ENCODE data around the gene TENT5C. TPM values are rescaled to one million over a fixed set of nuclear protein-coding genes. Genes with fewer than 3 reads are reported as not detected.
A peak's percentile ranks its signal among the peaks of the same experiment; 100 is the strongest.

Gene TENT5C
- total and polyA plus RNA-seq, 9 of the 15 experiments (the other 6 are each of a cell fraction or from before 2014, with no cell fraction given) = 1.8 to 7.7 (median 4.0) TPM

GRCh38 chr1:117564227-117565075 is 41.4 kb upstream of the TENT5C start (continued):
- TF ChIP-seq YY1 (IDR thresholded peaks at IDR 0.05; ENCODE audit: borderline replicate concordance in 1 of 3, control insufficient read depth in 1 of 3, extremely low read depth in 1 of 3, insufficient read depth in 3 of 3, insufficient read length in 1 of 3, insufficient replicate concordance in 2 of 3, low read depth in 1 of 3, low read length in 2 of 3) (peak in 1 of 3 experiments; percentile 31), HMBOX1 (IDR thresholded peaks at IDR 0.05) (peak; percentile 64), NR2C2 (CRISPR knock-in tag; IDR thresholded peaks at IDR 0.05) (no peak), NR2C2 (tag; IDR thresholded peaks at IDR 0.05) (peak; percentile 57; the same call in 1 of the 2 replicates), MCM7 (IDR thresholded peaks at IDR 0.05) (no peak), TAF7 (tag; IDR thresholded peaks at IDR 0.05) (no peak), SMC3 (conservative IDR thresholded peaks at IDR 0.05; ENCODE audit: insufficient read depth, low read depth, low read length) (no peak)

- POLR2A ChIA-PET = interaction anchor here (0.6 to 2.2 kb wide), 3 partner anchors 10 to 91 kb away, joined by 3 to 6 read pairs (median 5); no protein-coding TSS in a partner anchor
- no peaks in the 10 kb centered on the region for H4K20me1 ChIP-seq (replicated peaks; ENCODE audit: control insufficient read depth, insufficient read depth, low read length)
- ATAC-seq (no peak), FAIRE-seq (no peak), DNase-seq (ENCODE audit: extremely low read depth in 1 of 4, low spot score in 3 of 4) (no peak)
- intact Hi-C loops (cut with micrococcal nuclease) = no loop called here
- no peaks in the 10 kb centered on the region for H3K36me3 ChIP-seq (ENCODE audit: control insufficient read depth, insufficient read depth, low read length)
- WGBS (ENCODE audit: insufficient coverage, low coverage, missing lambda C conversion rate) = 43% methylated on average over 4 of the region's 4 CpGs
- no peak overlapping the region for H3K4me3 ChIP-seq
- no peak overlapping the region for H3K9ac ChIP-seq (ENCODE audit: insufficient read depth in 1 of 2, low read depth in 2 of 2, low read length in 2 of 2)
- H3K79me2 ChIP-seq (ENCODE audit: control insufficient read depth, insufficient read depth, low read length) = no peaks in the 10 kb centered on the region
- no peaks in the 10 kb centered on the region for H3K27me3 ChIP-seq (ENCODE audit: control insufficient read depth in 2 of 2, insufficient read depth in 2 of 2, low read length in 2 of 2)
- peaks cover 10 to 16% of the 10 kb centered on the region in 2 experiments for H3K4me1 ChIP-seq (replicated peaks in 1 of 2; ENCODE audit: control insufficient read depth in 2 of 2, insufficient read depth in 2 of 2, low read length in 2 of 2)
- peak overlapping the region; percentile 61 for H2AFZ ChIP-seq (ENCODE audit: low read depth, low read length)
- H3K9me3 ChIP-seq (replicated peaks; ENCODE audit: control insufficient read depth, insufficient read depth, low read depth, low read length) = no peaks in the 10 kb centered on the region
- CTCF ChIA-PET (ENCODE audit: low intra/inter-chr PET ratio) = no interaction called here
- in situ Hi-C loops (cut with MboI) = no loop called here
- no TSS peak for BruUV-seq (replicated peaks)
- no peak overlapping the region for H3K4me2 ChIP-seq (ENCODE audit: insufficient read depth, low read length)
- H3K27ac ChIP-seq (ENCODE audit: extremely low read depth, low read depth, low read length) = no peak overlapping the region
- no peaks in the 10 kb centered on the region for H3K9me1 ChIP-seq (ENCODE audit: control insufficient read depth, insufficient read depth, low read length)
- TF ChIP-seq ESRRB (CRISPR knock-in tag; IDR thresholded peaks at IDR 0.05; ENCODE audit: borderline replicate concordance) = no peak
- no peak for TF ChIP-seq THRB (CRISPR knock-in tag; conservative IDR thresholded peaks at IDR 0.05)
- TF ChIP-seq NR2C2 (CRISPR knock-in tag; IDR thresholded peaks at IDR 0.05) = no peak
- 0 out of 2 replicates have a peak, but pooled peaks have one; percentile 6 for TF ChIP-seq NR2C2 (tag; IDR thresholded peaks at IDR 0.05)
- peak; percentile 95 for TF ChIP-seq ZFP36 (IDR thresholded peaks at IDR 0.05; ENCODE audit: low read depth, low read length, partially characterized antibody)
- no peak for TF ChIP-seq E4F1 (CRISPR knock-in tag; IDR thresholded peaks at IDR 0.05; ENCODE audit: borderline replicate concordance)
- TF ChIP-seq USF1 (CRISPR knock-in tag; IDR thresholded peaks at IDR 0.05) = no peak
Measured at GRCh38 chr1:117565076-117565556, 40.7 kb upstream of the TENT5C start.

Measured in K562 (cell line).